MM.1S (cell line): ENCODE data around the gene BCLAF3.
A peak's percentile ranks its signal among the peaks of the same experiment; 100 is the strongest.

Experiments used
- DNase-seq: peaks from one replicate; pipeline ENCODE4 v3.0.0-alpha.2; 2015
- H2AFZ ChIP-seq: fragments of 300-600 bp; sonication (generic); 2 replicates; pipeline ENCODE4 v1.6.0; 2016; ENCODE audit warnings: antibody characterized with exemption, low read length
- H3F3A ChIP-seq: fragments of 300-600 bp; sonication (generic); 2 replicates; pipeline ENCODE4 v1.6.1; 2016; ENCODE audit warnings: mild to moderate bottlenecking, antibody characterized with exemption, low read length, moderate library complexity, mixed read lengths; ENCODE audit not compliant: insufficient read depth
- H3K27ac ChIP-seq: fragments of 300-600 bp; sonication (generic); 2 replicates; pipeline ENCODE4 v1.5.1; 2016; ENCODE audit warnings: mild to moderate bottlenecking, low read length
- H3K27me3 ChIP-seq: fragments of 300-600 bp; sonication (generic); replicated peaks from 2 replicates; pipeline ENCODE4 v1.6.0; 2016; ENCODE audit warnings: low read length; ENCODE audit not compliant: insufficient read depth
- H3K36me3 ChIP-seq: fragments of 300-600 bp; sonication (generic); replicated peaks from 2 replicates; pipeline ENCODE4 v1.6.1; 2016; ENCODE audit warnings: mild to moderate bottlenecking, low read length, mixed read lengths; ENCODE audit not compliant: insufficient read depth
- H3K4me1 ChIP-seq: fragments of 300-600 bp; sonication (generic); 2 replicates; pipeline ENCODE4 v1.6.1; 2016; ENCODE audit warnings: low read length, mixed read lengths
- H3K4me2 ChIP-seq: fragments of 300-600 bp; sonication (generic); 2 replicates; pipeline ENCODE4 v1.6.0; 2016; ENCODE audit warnings: low read depth, low read length
- H3K4me3 ChIP-seq: fragments of 300-600 bp; sonication (generic); 2 replicates; pipeline ENCODE4 v1.5.1; 2016; ENCODE audit warnings: low read length, mixed read lengths
- H3K79me2 ChIP-seq: fragments of 300-600 bp; sonication (generic); 2 replicates; pipeline ENCODE4 v1.6.1; 2016; ENCODE audit warnings: mixed run types, low read length, mixed read lengths
- H3K9ac ChIP-seq: fragments of 300-600 bp; sonication (generic); 2 replicates; pipeline ENCODE4 v1.6.1; 2016; ENCODE audit warnings: low read length, mixed read lengths
- H3K9me2 ChIP-seq: fragments of 300-600 bp; sonication (generic); replicated peaks from 2 replicates; pipeline ENCODE4 v1.6.1; 2016; ENCODE audit warnings: mild to moderate bottlenecking, low read length, mixed read lengths; ENCODE audit not compliant: insufficient read depth
- H3K9me3 ChIP-seq: fragments of 300-600 bp; sonication (generic); replicated peaks from 2 replicates; pipeline ENCODE4 v1.6.1; 2016; ENCODE audit warnings: mild to moderate bottlenecking, low read length, mixed read lengths; ENCODE audit not compliant: insufficient read depth
- H4K20me1 ChIP-seq: fragments of 300-600 bp; sonication (generic); 2 replicates; pipeline ENCODE4 v1.6.1; 2016; ENCODE audit warnings: mild to moderate bottlenecking, low read length, moderate library complexity, mixed read lengths; ENCODE audit not compliant: insufficient read depth
- EZH2 ChIP-seq: fragments of 300-600 bp; sonication (generic); optimal IDR thresholded peaks from 2 replicates; pipeline ENCODE3; 2017; ENCODE audit warnings: low read depth, mild to moderate bottlenecking, antibody characterized with exemption, low read length, mixed read lengths
- EZH2phosphoT487 ChIP-seq: fragments of 300-600 bp; sonication (generic); IDR thresholded peaks from 2 replicates; pipeline ENCODE4 v1.6.1; 2018; ENCODE audit warnings: antibody characterized with exemption, low read length
- TF ChIP-seq, protein P1 (sequence below): fragments of 300-600 bp; sonication (generic); IDR thresholded peaks from 2 replicates; pipeline ENCODE4 v1.5.1; 2016; ENCODE audit warnings: antibody characterized with exemption, low read length, mixed read lengths

BCLAF3 gene

DNA sequence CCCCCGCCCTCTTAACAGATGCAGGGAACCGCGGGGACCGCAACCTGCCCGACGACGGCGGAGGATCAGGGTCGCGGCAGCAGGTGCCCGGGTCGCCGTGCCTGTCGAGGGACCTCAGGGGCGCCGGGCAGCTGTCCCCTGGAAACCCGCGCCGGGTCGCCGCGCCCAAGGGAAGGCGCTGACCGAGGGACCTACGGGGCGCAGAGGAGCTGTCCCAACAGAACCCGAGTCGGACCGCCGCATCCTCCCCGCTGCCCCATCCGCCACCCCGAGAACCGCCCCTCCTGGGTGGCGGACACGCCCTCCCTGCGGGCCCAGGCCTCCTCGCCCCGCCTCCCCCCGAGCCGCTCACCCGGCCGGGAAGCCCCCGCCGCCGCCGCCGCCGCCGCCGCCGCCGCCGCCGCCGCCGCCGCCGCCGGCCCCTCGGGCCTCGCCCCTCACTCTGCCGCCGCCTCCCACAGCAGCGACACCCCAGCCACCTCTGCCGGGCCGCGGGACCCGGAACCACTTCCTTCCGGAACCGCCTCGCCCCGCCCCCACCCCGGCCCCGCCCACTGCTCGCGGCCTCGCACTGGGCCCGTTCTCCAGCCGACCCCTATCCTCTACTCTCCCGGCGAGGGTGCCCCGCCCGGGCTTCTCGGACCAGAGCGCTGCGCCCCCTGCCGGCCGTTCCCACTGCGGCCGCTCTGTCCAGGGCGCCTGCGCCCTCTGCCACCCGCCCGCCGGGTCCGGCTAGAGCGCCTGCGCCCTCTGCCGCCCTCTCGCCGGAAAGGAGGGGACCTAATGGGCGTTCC is at the start of gene BCLAF3:
Gene BCLAF3, minus strand, starts transcription at position 506 of the 794 bp plus-strand sequence. CDS start 20,797 bp downstream, outside the sequence.
- no peaks in the 10 kb centered on the region for H3K9me3 ChIP-seq
- H4K20me1 ChIP-seq, result no peaks in the 10 kb centered on the region
- no peaks in the 10 kb centered on the region for H3K36me3 ChIP-seq
- no peaks in the 10 kb centered on the region for H3K9me2 ChIP-seq
- peak within 1 kb of the TSS; percentile 74 for H3K4me3 ChIP-seq
- H3K9ac ChIP-seq, result peak within 1 kb of the TSS; percentile 56; the same call in 1 of the 2 replicates
- peak within 1 kb of the TSS; percentile 70 for H3K4me2 ChIP-seq
- no peak for TF ChIP-seq EZH2
- TF ChIP-seq, protein P1, sequence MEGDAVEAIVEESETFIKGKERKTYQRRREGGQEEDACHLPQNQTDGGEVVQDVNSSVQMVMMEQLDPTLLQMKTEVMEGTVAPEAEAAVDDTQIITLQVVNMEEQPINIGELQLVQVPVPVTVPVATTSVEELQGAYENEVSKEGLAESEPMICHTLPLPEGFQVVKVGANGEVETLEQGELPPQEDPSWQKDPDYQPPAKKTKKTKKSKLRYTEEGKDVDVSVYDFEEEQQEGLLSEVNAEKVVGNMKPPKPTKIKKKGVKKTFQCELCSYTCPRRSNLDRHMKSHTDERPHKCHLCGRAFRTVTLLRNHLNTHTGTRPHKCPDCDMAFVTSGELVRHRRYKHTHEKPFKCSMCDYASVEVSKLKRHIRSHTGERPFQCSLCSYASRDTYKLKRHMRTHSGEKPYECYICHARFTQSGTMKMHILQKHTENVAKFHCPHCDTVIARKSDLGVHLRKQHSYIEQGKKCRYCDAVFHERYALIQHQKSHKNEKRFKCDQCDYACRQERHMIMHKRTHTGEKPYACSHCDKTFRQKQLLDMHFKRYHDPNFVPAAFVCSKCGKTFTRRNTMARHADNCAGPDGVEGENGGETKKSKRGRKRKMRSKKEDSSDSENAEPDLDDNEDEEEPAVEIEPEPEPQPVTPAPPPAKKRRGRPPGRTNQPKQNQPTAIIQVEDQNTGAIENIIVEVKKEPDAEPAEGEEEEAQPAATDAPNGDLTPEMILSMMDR, result peak; percentile 62
- peaks cover 27% of the 10 kb centered on the region for H3K79me2 ChIP-seq
- no peaks in the 10 kb centered on the region for H3K27me3 ChIP-seq
- H3K4me1 ChIP-seq, result peaks cover 17% of the 10 kb centered on the region; the same call in 1 of the 2 replicates
- peak; percentile 85 for DNase-seq
- H3K27ac ChIP-seq, result peak within 1 kb of the TSS; percentile 29; the same call in 1 of the 2 replicates
- H3F3A ChIP-seq, result 0 out of 2 replicates have a peak, but pooled peaks cover 3% of the 10 kb centered on the region
- H2AFZ ChIP-seq, result peak within 1 kb of the TSS; percentile 72

DNA sequence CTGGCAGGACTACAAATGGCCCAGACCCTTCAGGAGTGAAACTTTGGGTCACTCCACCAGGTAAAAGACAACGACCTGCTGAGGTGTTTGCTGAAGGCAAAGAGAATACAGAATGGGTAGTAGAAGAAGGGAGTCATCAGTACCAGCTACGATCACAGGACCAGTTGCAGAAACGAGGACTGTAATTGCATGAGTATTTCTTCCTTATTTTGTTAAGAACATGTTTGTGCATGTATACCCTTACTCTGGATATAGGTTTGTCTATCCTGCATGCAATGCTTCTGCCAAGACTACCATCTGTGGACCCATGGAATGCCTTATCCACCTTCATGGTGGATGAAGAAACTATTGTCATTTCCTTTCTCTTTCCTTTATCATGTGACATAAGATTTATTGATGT is 48.1 kb upstream of the BCLAF3 start:
- H2AFZ ChIP-seq, result no peak overlapping the region
- H3K27me3 ChIP-seq, result no peaks in the 10 kb centered on the region
- no peaks in the 10 kb centered on the region for H3K4me1 ChIP-seq
- no peak for DNase-seq
- no peaks in the 10 kb centered on the region for H3K9me3 ChIP-seq
- no peak overlapping the region for H3K27ac ChIP-seq
- no peak overlapping the region for H3K4me3 ChIP-seq
- no peaks in the 10 kb centered on the region for H3K79me2 ChIP-seq
- TF ChIP-seq EZH2phosphoT487, result no peak
- no peak for TF ChIP-seq EZH2
- TF ChIP-seq, protein P1, result no peak
- no peaks in the 10 kb centered on the region for H4K20me1 ChIP-seq
- no peaks in the 10 kb centered on the region for H3K9me2 ChIP-seq
- no peak overlapping the region for H3K4me2 ChIP-seq
- no peaks in the 10 kb centered on the region for H3F3A ChIP-seq
- H3K36me3 ChIP-seq, result no peaks in the 10 kb centered on the region
- H3K9ac ChIP-seq, result no peak overlapping the region

DNA sequence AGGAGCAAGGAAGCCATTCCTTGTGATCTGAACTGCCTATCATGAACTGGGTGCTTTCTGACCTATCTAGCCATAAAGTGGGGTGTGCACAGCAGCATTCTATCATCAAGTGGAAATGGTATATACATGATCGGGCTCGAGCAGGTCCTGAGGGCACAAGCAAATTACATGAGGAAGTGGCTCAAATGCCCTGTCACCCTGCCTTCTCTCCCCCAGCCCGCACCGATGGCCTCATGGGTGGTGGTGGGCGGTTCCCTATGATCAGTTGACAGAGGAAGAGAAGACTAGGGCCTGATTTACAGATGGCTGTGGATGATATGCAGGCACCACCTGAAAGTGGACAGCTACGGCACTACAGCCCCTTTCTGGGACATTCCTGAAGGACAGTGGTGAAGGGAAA is 46.3 kb upstream of the BCLAF3 start:
- H3K27ac ChIP-seq, result no peak overlapping the region
- H3F3A ChIP-seq, result no peaks in the 10 kb centered on the region
- no peak overlapping the region for H3K4me2 ChIP-seq
- DNase-seq, result no peak
- no peaks in the 10 kb centered on the region for H4K20me1 ChIP-seq
- no peaks in the 10 kb centered on the region for H3K9me2 ChIP-seq
- no peaks in the 10 kb centered on the region for H3K27me3 ChIP-seq
- no peak overlapping the region for H3K4me3 ChIP-seq
- no peaks in the 10 kb centered on the region for H3K9me3 ChIP-seq
- no peaks in the 10 kb centered on the region for H3K4me1 ChIP-seq
- no peak overlapping the region for H3K9ac ChIP-seq
- no peaks in the 10 kb centered on the region for H3K79me2 ChIP-seq
- no peaks in the 10 kb centered on the region for H3K36me3 ChIP-seq
- no peak overlapping the region for H2AFZ ChIP-seq
- TF ChIP-seq, protein P1, result no peak
- TF ChIP-seq EZH2phosphoT487 (no peak), EZH2 (no peak)
